Astrocyte of the cerebellum (primary cell): ENCODE results near the gene TBC1D10A.

Source experiments
- DNase-seq: peaks from one replicate; pipeline ENCODE4 v3.0.0-alpha.2; 2011; ENCODE audit warnings: low read depth
- H3K4me3 ChIP-seq: 2 replicates; pipeline ENCODE4 v1.5.1; 2011; ENCODE audit warnings: mild to moderate bottlenecking, low read depth, low read length, moderate library complexity
- in situ Hi-C: cut with HindIII; loops from 2 replicates; pipeline ENCODE4 v1.10.0; 2017; ENCODE audit warnings: low sequenced_read_pairs
- TF ChIP-seq, protein P1 (sequence below): IDR thresholded peaks from 2 replicates; pipeline ENCODE4 v1.5.1; 2012; ENCODE audit warnings: low read length, low read depth, moderate library complexity, mild to moderate bottlenecking; ENCODE audit errors: missing control alignments

TBC1D10A gene

DNA sequence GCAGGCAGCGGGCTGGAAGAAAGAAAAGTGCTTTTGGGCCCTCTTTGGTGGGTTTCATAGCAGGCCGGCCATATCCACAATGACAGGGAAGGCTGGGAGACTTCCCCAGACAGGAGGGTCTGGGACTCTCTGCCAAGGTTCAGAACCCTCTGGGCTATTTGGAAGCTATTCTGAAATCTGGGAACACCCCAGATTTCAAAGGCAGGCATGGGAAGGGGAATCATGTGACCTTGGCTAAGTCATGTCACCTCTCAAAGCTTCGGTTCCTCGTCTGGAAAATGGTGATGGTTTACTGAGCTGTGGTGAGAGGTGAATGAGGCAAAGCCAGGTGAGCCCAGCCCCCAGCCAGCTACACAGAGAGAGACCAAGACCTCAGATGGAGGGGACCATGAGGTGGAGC is 42.1 kb downstream of the TBC1D10A start:
- no peak for DNase-seq
- no peak overlapping the region for H3K4me3 ChIP-seq
- in situ Hi-C loops: loop anchor here (5.0 kb wide), 1 partner anchor 43 kb away; the partner anchor contains the start of gene TBC1D10A
- TF ChIP-seq, protein P1, sequence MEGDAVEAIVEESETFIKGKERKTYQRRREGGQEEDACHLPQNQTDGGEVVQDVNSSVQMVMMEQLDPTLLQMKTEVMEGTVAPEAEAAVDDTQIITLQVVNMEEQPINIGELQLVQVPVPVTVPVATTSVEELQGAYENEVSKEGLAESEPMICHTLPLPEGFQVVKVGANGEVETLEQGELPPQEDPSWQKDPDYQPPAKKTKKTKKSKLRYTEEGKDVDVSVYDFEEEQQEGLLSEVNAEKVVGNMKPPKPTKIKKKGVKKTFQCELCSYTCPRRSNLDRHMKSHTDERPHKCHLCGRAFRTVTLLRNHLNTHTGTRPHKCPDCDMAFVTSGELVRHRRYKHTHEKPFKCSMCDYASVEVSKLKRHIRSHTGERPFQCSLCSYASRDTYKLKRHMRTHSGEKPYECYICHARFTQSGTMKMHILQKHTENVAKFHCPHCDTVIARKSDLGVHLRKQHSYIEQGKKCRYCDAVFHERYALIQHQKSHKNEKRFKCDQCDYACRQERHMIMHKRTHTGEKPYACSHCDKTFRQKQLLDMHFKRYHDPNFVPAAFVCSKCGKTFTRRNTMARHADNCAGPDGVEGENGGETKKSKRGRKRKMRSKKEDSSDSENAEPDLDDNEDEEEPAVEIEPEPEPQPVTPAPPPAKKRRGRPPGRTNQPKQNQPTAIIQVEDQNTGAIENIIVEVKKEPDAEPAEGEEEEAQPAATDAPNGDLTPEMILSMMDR: no peak

DNA sequence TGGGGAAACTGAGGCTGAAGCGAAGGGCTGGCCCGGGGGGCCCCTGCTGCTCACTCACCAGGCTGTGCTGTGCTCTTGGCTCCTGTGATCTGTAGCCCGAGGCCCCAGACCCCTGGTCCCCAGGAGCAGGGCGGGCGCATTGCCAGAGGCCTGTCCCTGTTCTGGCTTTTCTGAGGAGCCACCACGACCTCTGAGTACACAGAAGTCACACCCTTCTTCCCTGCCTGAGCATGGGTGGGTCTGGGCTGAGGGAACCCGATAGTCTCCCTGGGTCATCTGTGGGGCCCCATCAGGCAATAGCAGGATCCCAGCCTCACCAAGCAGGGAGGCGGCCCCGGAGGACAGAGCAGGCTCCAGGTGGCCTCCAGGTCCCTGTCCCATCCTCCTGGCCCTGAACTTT is 42.6 kb downstream of the TBC1D10A start:
- TF ChIP-seq, protein P1: no peak
- no peak overlapping the region for H3K4me3 ChIP-seq
- in situ Hi-C loops: loop anchor here (5.0 kb wide), 1 partner anchor 43 kb away; the partner anchor contains the start of gene TBC1D10A
- no peak for DNase-seq

DNA sequence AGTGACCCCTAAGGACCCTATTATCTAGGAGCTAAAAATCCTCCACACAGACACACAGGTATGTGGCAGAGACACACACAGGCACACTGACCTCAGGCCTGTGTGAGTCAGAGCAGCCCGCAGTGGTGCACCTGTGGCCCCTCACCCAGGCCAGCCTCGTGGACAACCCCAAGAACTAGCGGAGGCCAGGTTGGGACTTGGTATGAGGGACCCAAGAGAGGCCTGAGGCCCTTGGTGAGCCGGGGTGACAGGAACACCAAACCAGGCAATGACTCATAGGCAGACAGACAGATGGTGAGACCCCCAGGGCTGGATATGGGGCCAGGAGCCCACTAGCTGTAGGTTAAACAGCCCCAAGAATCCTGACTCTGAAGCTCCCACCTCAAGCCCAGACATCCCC is 43.4 kb downstream of the TBC1D10A start:
- in situ Hi-C loops: loop anchor here (5.0 kb wide), 1 partner anchor 44 kb away; the partner anchor contains the start of gene TBC1D10A
- TF ChIP-seq, protein P1: no peak
- no peak for DNase-seq
- no peak overlapping the region for H3K4me3 ChIP-seq

DNA sequence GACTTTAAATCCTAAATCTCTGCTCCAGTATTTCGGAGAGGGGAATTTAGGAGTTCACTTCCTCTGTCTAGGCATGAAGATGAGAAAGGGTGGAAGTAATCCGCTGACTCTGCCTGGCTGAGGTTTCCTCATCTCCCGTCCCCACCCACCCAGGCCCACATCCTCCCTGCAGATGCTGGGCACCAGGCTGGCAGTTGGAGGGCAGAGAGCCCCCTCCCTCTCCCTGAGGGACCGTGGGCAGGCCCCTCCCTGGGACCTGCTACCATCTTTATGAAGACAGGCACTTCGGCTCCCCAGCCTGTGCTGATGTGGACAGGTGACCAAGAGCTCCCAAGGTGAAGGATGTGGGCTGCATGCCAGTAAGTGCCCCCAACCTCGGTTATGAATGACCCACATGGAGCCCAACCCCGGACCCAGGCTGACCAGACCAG is 44.1 kb downstream of the TBC1D10A start:
- no peak for DNase-seq
- H3K4me3 ChIP-seq: no peak overlapping the region
- in situ Hi-C loops: loop anchor here (5.0 kb wide), 1 partner anchor 45 kb away; the partner anchor contains the start of gene TBC1D10A
- TF ChIP-seq, protein P1: no peak

DNA sequence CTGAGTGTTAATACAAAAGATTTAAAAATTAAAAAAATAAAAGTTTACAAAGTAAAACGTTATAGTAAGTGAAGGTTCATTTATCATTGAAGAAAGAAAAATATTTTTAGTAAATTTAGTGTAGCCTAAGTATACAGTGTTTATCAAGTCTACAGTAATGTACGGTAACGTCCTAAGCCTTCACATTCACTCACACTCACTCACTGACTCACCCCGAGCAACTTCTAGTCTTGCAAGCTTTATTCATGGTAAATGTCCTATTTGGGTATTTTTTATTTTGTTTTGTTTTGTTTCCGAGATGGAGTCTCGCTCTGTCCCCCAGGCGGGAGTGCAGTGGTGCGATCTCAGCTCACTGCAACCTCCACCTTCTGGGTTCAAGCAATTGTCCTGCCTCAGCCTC is 46.2 kb downstream of the TBC1D10A start:
- H3K4me3 ChIP-seq: no peak overlapping the region
- in situ Hi-C loops: loop anchor here (5.0 kb wide), 1 partner anchor 47 kb away; the partner anchor contains the start of gene TBC1D10A
- TF ChIP-seq, protein P1: no peak
- no peak for DNase-seq

DNA sequence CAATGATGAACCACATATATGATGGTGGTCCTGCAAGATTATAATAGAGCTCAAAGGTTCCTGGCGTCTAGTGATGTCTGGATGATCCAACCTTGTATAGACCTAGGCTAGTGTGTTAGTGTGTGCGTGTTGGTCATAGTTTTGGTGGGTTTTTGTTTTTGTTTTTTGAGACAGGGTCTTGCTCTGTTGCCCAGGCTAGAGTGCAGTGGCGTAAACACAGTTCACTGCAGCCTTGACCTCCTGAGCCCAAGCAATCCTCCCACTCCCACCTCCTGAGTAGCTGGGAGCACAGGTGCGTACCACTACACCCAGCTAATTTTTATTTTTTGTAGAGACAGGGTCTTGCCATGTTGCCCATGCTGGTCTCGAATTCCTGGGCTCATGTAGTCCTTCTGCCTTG is 46.8 kb downstream of the TBC1D10A start:
- in situ Hi-C loops: loop anchor here (5.0 kb wide), 1 partner anchor 47 kb away; the partner anchor contains the start of gene TBC1D10A
- TF ChIP-seq, protein P1: no peak
- DNase-seq: no peak
- H3K4me3 ChIP-seq: no peak overlapping the region
